SH-SY5Y (cell line): ENCODE data around the gene BBOF1.

ENCODE experiments used
- GATA2 ChIP-seq: IDR thresholded peaks from 2 replicates; pipeline ENCODE4 v1.6.1; 2011; ENCODE audit warnings: mild to moderate bottlenecking, low read depth, low read length
- GATA3 ChIP-seq: IDR thresholded peaks from 2 replicates; pipeline ENCODE4 v1.6.1; 2011; ENCODE audit warnings: low read depth, mild to moderate bottlenecking, low read length, moderate library complexity

GRCh38 chr14:74085047-74085637, 66.0 kb downstream of the BBOF1 start:
- TF ChIP-seq GATA2 (no peak), GATA3 (no peak)
